Heart left ventricle (tissue), 16 donors: Measurements from ENCODE around the gene PPIL1. TPM values are rescaled to one million over a fixed set of nuclear protein-coding genes. Genes with fewer than 3 reads are reported as not detected.

Experiments
- ATAC-seq, 4 donors: fragments of 200-7000 bp; cut with Tn5 transposase; one replicate each; pipeline ENCODE4 v1.9.1; 2020 to 2022; ENCODE audit warnings: moderate library complexity in 4 of 4, mild to moderate bottlenecking in 3 of 4, moderate number of reproducible peaks in 1 of 4
- DNase-seq, 5 donors: peaks; one replicate each; pipeline ENCODE4 v3.0.0-alpha.2; 2020
- H3K27ac ChIP-seq, 12 donors: fragments of 200-600 bp; sonication (generic) in 4 of 12; one replicate each; pipeline versions ENCODE4 v1.5.0 to v1.8.0; 2016 to 2022; ENCODE audit warnings: mild to moderate bottlenecking in 2 of 12
- H3K27me3 ChIP-seq, 9 donors: fragments of 200-600 bp; sonication (generic) in 2 of 9; one replicate each; pipeline versions ENCODE4 v1.5.1 to v1.8.0; 2016 to 2022; ENCODE audit warnings: mild to moderate bottlenecking in 3 of 9
- H3K36me3 ChIP-seq, 9 donors: fragments of 200-600 bp; sonication (generic) in 2 of 9; one replicate each; pipeline versions ENCODE4 v1.5.0 to v1.8.0; 2018 to 2022; ENCODE audit warnings: mild to moderate bottlenecking in 2 of 9
- H3K4me1 ChIP-seq, 12 donors: fragments of 200-600 bp; sonication (generic) in 4 of 12; one replicate each; pipeline versions ENCODE4 v1.5.0 to v1.8.0; 2016 to 2022; ENCODE audit warnings: mild to moderate bottlenecking in 3 of 12
- H3K4me3 ChIP-seq, 12 donors: fragments of 200-600 bp; sonication (generic) in 4 of 12; one replicate each; pipeline versions ENCODE4 v1.5.0 to v1.8.0; 2017 to 2022; ENCODE audit warnings: mild to moderate bottlenecking in 9 of 12, moderate library complexity in 4 of 12
- H3K9me3 ChIP-seq, 12 donors: fragments of 200-600 bp; sonication (generic) in 4 of 12; one replicate each; pipeline versions ENCODE4 v1.5.0 to v1.8.0; 2016 to 2022; ENCODE audit warnings: mild to moderate bottlenecking in 1 of 12
- CTCF ChIP-seq, 12 donors: fragments of 200-600 bp; sonication (generic) in 4 of 12; IDR thresholded peaks; one replicate each; pipeline versions ENCODE4 v1.5.0 to v1.8.0; 2018 to 2022; ENCODE audit warnings: antibody characterized with exemption in 12 of 12, mild to moderate bottlenecking in 5 of 12
- POLR2A ChIP-seq, 2 donors: fragments of 450-650 bp; IDR thresholded peaks; one replicate each; pipeline ENCODE4 v1.6.1; 2017; ENCODE audit warnings: antibody characterized with exemption in 2 of 2, mild to moderate bottlenecking in 2 of 2, moderate library complexity in 2 of 2
- WGBS, 4 donors: extraction: QIAGEN DNeasy Blood & Tissue Kit in 2 of 4; methylation state at CpG; one replicate each; pipeline versions ENCODE4 v1.1.5 to v1.1.7; 2013 to 2018; 5-methylcytosine and 5-hydroxymethylcytosine counted together
- intact Hi-C, 10 donors: fragments of 100-400 bp; cut with DNase I; formaldehyde crosslinking; loops; one replicate each; pipeline versions ENCODE4 v1.11.1 to v1.14.2; 2022
- polyA plus RNA-seq, 2 donors: library from polyadenylated mRNA; stranded (reverse); fragments of 200-250 nt; gene quantifications; one replicate each; pipeline ENCODE4 v1.2.3, GENCODE V29; 2013
- total RNA-seq, 9 donors: library from RNA; depleted of rRNA in 2 of 9; stranded (reverse); fragments of >200 nt in 2 of 9; fragmentation: NEBNext Ultra II Directional in 3 of 9; extraction: Animal tissue kit (Norgen Biotek cat#: 25700) in 3 of 9; gene quantifications; one replicate each; pipeline versions ENCODE4 v1.1.0 to v1.2.4, GENCODE V29; 2016 to 2023
- donor health status: ischemic (EF 13 %, LVEDD 7.1; RV severe dilation, severe dysfunction).
- donor health status: healthy with polysubstance abuse.
- donor health status: DM: no; HTN: yes; CAD: no.
- donor health status: DM: no; HTN: no; CAD: no.
- donor health status: ischemic (EF 25% LVEDD 6.9; RV normal size, moderate dysfunction).
- donor health status: ischemic (EF 25% LVEDD 5.7; RV mildly dilated, moderate dysfunction).
- donor health status: healthy.
- donor health status: DM: yes; HTN: yes; CAD: no.
- donor health status: ischemic (EF 35%, LVEDD 5.7; RV mildly dilated, moderate dysfunction).
- donor health status: nonischemic (EF 11% LVEDD 7.7; RV severe dilation, severe dysfunction).
- donor health status: DM: yes; HTN: yes; CAD: no.
- donor health status: PGD.
- donor health status: ischemic (EF 29% LVEDD 5.4; RV normal size, mild dysfunction).
- donor health status: nonischemic (EF 23%, LVEDD 6.1; RV moderate dilation, normal function).

PPIL1 gene
- total and polyA plus RNA-seq, 11 donors, result 30.9 to 69.3 (median 42.6) TPM

- WGBS, 4 donors, result 29 to 50% (median 36%) methylated on average over 2 of the region's 2 CpGs
- intact Hi-C loops, result no loop called here
- ATAC-seq, result peak in 3 of 4 donors; percentile 38 to 61 (median 56)
- H3K36me3 ChIP-seq, result peaks cover 0 to 65% (median 22%) of the 10 kb centered on the region in 9 donors
- no peak overlapping the region for H3K4me3 ChIP-seq
- no peak for DNase-seq
- no peak for TF ChIP-seq CTCF (IDR thresholded peaks at IDR 0.05)
- TF ChIP-seq POLR2A (IDR thresholded peaks at IDR 0.05), result no peak
- H3K9me3 ChIP-seq, result no peaks in the 10 kb centered on the region
- H3K4me1 ChIP-seq, result peaks cover 0 to 48% (median 9%) of the 10 kb centered on the region in 12 donors
- no peaks in the 10 kb centered on the region for H3K27me3 ChIP-seq
- H3K27ac ChIP-seq, result peak overlapping the region in 10 of 12 donors; percentile 0 to 94 (median 77)
Measured at GRCh38 chr6:36865835-36866234, 8.8 kb downstream of the PPIL1 start.

- DNase-seq (no peak), ATAC-seq (peak in 1 of 4 donors; percentile 14)
- intact Hi-C loops, result no loop called here
- Histone ChIP-seq H3K36me3 (peaks cover 0 to 48% (median 5%) of the 10 kb centered on the region in 9 donors), H3K9me3 (no peaks in the 10 kb centered on the region), H3K4me1 (peaks cover 0 to 49% (median 9%) of the 10 kb centered on the region in 12 donors), H3K27me3 (no peaks in the 10 kb centered on the region), H3K4me3 (no peak overlapping the region), H3K27ac (peak overlapping the region in 6 of 12 donors; percentile 11 to 94 (median 48))
- TF ChIP-seq POLR2A (IDR thresholded peaks at IDR 0.05) (no peak), CTCF (IDR thresholded peaks at IDR 0.05) (no peak)
- 86 to 91% (median 87%) methylated on average over 12 of the region's 12 CpGs for WGBS, 4 donors
Measured at GRCh38 chr6:36863670-36864540, 10.7 kb downstream of the PPIL1 start.

DNA sequence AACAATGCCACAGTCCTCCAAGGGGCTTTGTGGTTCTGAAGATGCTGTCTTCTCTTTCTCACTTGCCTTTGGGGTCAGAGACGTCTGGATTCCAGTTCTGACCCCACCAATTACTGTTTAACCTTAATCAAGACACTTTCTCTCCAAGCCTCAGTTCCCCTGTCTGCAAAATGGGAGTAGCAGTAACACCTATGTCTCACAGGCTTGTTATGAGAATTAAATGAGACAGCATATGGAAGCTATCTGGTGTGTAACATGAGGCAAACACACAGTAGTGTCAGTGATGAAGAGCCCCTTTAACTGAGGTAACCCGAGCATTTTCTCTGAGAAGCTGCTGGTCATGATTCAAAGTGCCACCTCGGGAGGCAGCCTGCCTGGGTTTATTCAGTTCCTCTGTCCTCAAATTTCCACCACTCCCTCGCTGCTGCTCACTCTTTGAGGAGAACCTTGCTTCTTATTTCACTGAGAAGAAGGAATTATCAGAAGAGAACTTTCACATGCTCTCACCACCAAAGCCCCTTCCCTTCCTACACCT is 11.7 kb downstream of the PPIL1 start:
- H3K27me3 ChIP-seq, result no peaks in the 10 kb centered on the region
- no peak overlapping the region for H3K4me3 ChIP-seq
- no peak for ATAC-seq
- H3K27ac ChIP-seq, result peak overlapping the region in 2 of 12 donors; percentile 11 to 94
- intact Hi-C loops, result no loop called here
- DNase-seq, result no peak
- TF ChIP-seq POLR2A (IDR thresholded peaks at IDR 0.05) (no peak), CTCF (IDR thresholded peaks at IDR 0.05) (no peak)
- WGBS, 4 donors, result 83 to 95% (median 92%) methylated on average over 4 of the region's 4 CpGs
- H3K4me1 ChIP-seq, result peaks cover 0 to 46% (median 9%) of the 10 kb centered on the region in 12 donors
- peaks cover 0 to 44% (median 3%) of the 10 kb centered on the region in 9 donors for H3K36me3 ChIP-seq
- no peaks in the 10 kb centered on the region for H3K9me3 ChIP-seq

- Histone ChIP-seq H3K27ac (peak overlapping the region in 1 of 12 donors; percentile 9), H3K4me3 (no peak overlapping the region), H3K27me3 (no peaks in the 10 kb centered on the region), H3K4me1 (peaks cover 0 to 43% (median 9%) of the 10 kb centered on the region in 12 donors), H3K36me3 (peaks cover 0 to 39% (median 3%) of the 10 kb centered on the region in 9 donors), H3K9me3 (no peaks in the 10 kb centered on the region)
- TF ChIP-seq CTCF (IDR thresholded peaks at IDR 0.05) (no peak), POLR2A (IDR thresholded peaks at IDR 0.05) (no peak)
- ATAC-seq (peak in 1 of 4 donors; percentile 1), DNase-seq (no peak)
- 54 to 73% (median 70%) methylated on average over 8 of the region's 8 CpGs for WGBS, 4 donors
- intact Hi-C loops, result no loop called here
Measured at GRCh38 chr6:36862164-36862847, 12.3 kb downstream of the PPIL1 start.
